IMR-90 (cell line): ENCODE data around the gene FBRSL1. TPM values are rescaled to one million over a fixed set of nuclear protein-coding genes. Genes with fewer than 3 reads are reported as not detected.

ENCODE experiments used
- ATAC-seq: fragments of 200-7000 bp; cut with Tn5 transposase; 2 replicates; pipeline ENCODE4 v1.9.1; 2020; ENCODE audit warnings: low read depth, mild to moderate bottlenecking, moderate library complexity
- BruUV-seq: library from RNA; stranded (reverse); fragments of 400-500 nt; replicated peaks from 2 replicates; lab custom pipeline; 2021; lab: Mats Ljungman, UMichigan
- CTCF ChIA-PET: fragments of 300-600 bp; formaldehyde crosslinking; extraction: SDS; loops from one replicate; lab custom pipeline; 2021; ENCODE audit warnings: antibody characterized with exemption; lab: Yijun Ruan, JAX
- POLR2A ChIA-PET: fragments of 300-600 bp; sonication (Branson Sonifier 250); formaldehyde crosslinking; loops from one replicate; lab custom pipeline; 2022; ENCODE audit warnings: antibody characterized with exemption; ENCODE audit not compliant: unreplicated experiment; lab: Charles Lee
- DNase-seq: peaks from one replicate; pipeline ENCODE4 v3.0.0; 2013
- H2AFZ ChIP-seq: replicated peaks from 2 replicates; pipeline ENCODE3; 2013; ENCODE audit warnings: low read length, mild to moderate bottlenecking; ENCODE audit not compliant: poor library complexity
- H2AK5ac ChIP-seq: 2 replicates; pipeline ENCODE4 v1.6.1; 2013; ENCODE audit warnings: low read depth, low read length, inconsistent platforms
- H2AK9ac ChIP-seq: replicated peaks from 2 replicates; pipeline ENCODE3; 2013; ENCODE audit warnings: mild to moderate bottlenecking, low read depth, low read length, moderate library complexity; ENCODE audit not compliant: poor library complexity
- H2BK120ac ChIP-seq: 2 replicates; pipeline ENCODE4 v1.6.1; 2013; ENCODE audit warnings: low read depth, low read length, inconsistent platforms
- H2BK15ac ChIP-seq: 3 replicates; pipeline ENCODE4 v1.6.1; 2013; ENCODE audit warnings: low read depth, low read length, inconsistent platforms
- H2BK20ac ChIP-seq: 2 replicates; pipeline ENCODE4 v1.6.1; 2013; ENCODE audit warnings: low read depth, mild to moderate bottlenecking, inconsistent platforms, low read length, moderate library complexity
- H2BK5ac ChIP-seq: 2 replicates; pipeline ENCODE4 v1.6.1; 2013; ENCODE audit warnings: mild to moderate bottlenecking, low read depth, low read length, inconsistent platforms; ENCODE audit not compliant: poor library complexity, severe bottlenecking
- H3K14ac ChIP-seq: replicated peaks from 2 replicates; pipeline ENCODE4 v1.6.1; 2013; ENCODE audit warnings: low read depth, low read length, inconsistent platforms
- H3K18ac ChIP-seq: 2 replicates; pipeline ENCODE4 v1.6.1; 2013; ENCODE audit warnings: low read depth, low read length, control low read depth
- H3K23ac ChIP-seq: 2 replicates; pipeline ENCODE4 v1.6.1; 2013; ENCODE audit warnings: low read depth, low read length, inconsistent platforms
- H3K27ac ChIP-seq: 2 replicates; pipeline ENCODE4 v1.5.1; 2013; ENCODE audit warnings: mild to moderate bottlenecking, control low read depth, low read length; ENCODE audit not compliant: insufficient read depth
- H3K27me3 ChIP-seq: 2 replicates; pipeline ENCODE4 v1.6.1; 2013; ENCODE audit warnings: low read length; ENCODE audit not compliant: control insufficient read depth, insufficient read depth
- H3K36me3 ChIP-seq: 2 replicates; pipeline ENCODE4 v1.6.1; 2013; ENCODE audit warnings: low read length, mixed read lengths; ENCODE audit not compliant: control insufficient read depth, insufficient read depth
- H3K4ac ChIP-seq: 2 replicates; pipeline ENCODE4 v1.6.1; 2013; ENCODE audit warnings: low read depth, low read length, inconsistent platforms
- H3K4me1 ChIP-seq: 2 replicates; pipeline ENCODE4 v1.6.1; 2013; ENCODE audit warnings: low read length, mixed read lengths; ENCODE audit not compliant: control insufficient read depth, insufficient read depth
- H3K4me2 ChIP-seq: 2 replicates; pipeline ENCODE4 v1.6.1; 2013; ENCODE audit warnings: low read depth, mild to moderate bottlenecking, control low read depth, low read length, moderate library complexity
- H3K4me3 ChIP-seq: 2 replicates; pipeline ENCODE4 v1.5.1; 2013; ENCODE audit warnings: low read depth, mild to moderate bottlenecking, control low read depth, low read length, moderate library complexity; ENCODE audit not compliant: insufficient read depth
- H3K56ac ChIP-seq: 2 replicates; pipeline ENCODE4 v1.6.1; 2013; ENCODE audit warnings: low read length, inconsistent platforms; ENCODE audit not compliant: insufficient read depth; ENCODE audit errors: extremely low read depth
- H3K79me1 ChIP-seq, 2 experiments: 2 replicates each; pipeline ENCODE4 v1.6.1; 2013; ENCODE audit warnings: low read length in 2 of 2, inconsistent platforms in 1 of 2, low read depth in 1 of 2
- H3K9ac ChIP-seq: 2 replicates; pipeline ENCODE4 v1.6.1; 2013; ENCODE audit warnings: low read depth, low read length, control low read depth
- H3K9me1 ChIP-seq: 2 replicates; pipeline ENCODE4 v1.6.1; 2013; ENCODE audit warnings: low read length, inconsistent platforms; ENCODE audit not compliant: insufficient read depth
- H3K9me3 ChIP-seq: 2 replicates; pipeline ENCODE4 v1.6.1; 2013; ENCODE audit warnings: low read length; ENCODE audit not compliant: control insufficient read depth, insufficient read depth
- H4K20me1 ChIP-seq: 2 replicates; pipeline ENCODE4 v1.6.1; 2013; ENCODE audit warnings: low read length, inconsistent platforms; ENCODE audit not compliant: insufficient read depth
- H4K5ac ChIP-seq: 2 replicates; pipeline ENCODE4 v1.6.1; 2013; ENCODE audit warnings: mild to moderate bottlenecking, low read depth, low read length, control low read depth
- H4K8ac ChIP-seq, 2 experiments: 2 replicates each; pipeline ENCODE4 v1.6.1; 2013; ENCODE audit warnings: low read depth in 2 of 2, low read length in 2 of 2, control low read depth in 1 of 2, inconsistent platforms in 1 of 2
- H4K91ac ChIP-seq: 2 replicates; pipeline ENCODE4 v1.6.1; 2013; ENCODE audit warnings: low read depth, low read length, inconsistent platforms; ENCODE audit not compliant: insufficient read depth
- BHLHE40 ChIP-seq: fragments of 150-350 bp; IDR thresholded peaks from 2 replicates; pipeline ENCODE4 v1.6.1; 2016; ENCODE audit warnings: mild to moderate bottlenecking, low read depth, low read length
- CEBPB ChIP-seq: IDR thresholded peaks from 2 replicates; pipeline ENCODE4 v1.6.1; 2012; ENCODE audit warnings: low read depth, low read length, improper control_type of control experiment
- ELK1 ChIP-seq: fragments of 150-350 bp; IDR thresholded peaks from 2 replicates; pipeline ENCODE4 v1.6.1; 2016; ENCODE audit warnings: low read depth, mild to moderate bottlenecking, low read length, moderate library complexity, borderline replicate concordance
- FOS ChIP-seq: fragments of 150-350 bp; IDR thresholded peaks from 2 replicates; pipeline ENCODE4 v1.6.1; 2016; ENCODE audit warnings: low read depth, low read length
- MAFK ChIP-seq: IDR thresholded peaks from 2 replicates; pipeline ENCODE4 v1.6.1; 2012; ENCODE audit warnings: low read depth, low read length, improper control_type of control experiment
- MAZ ChIP-seq: IDR thresholded peaks from 2 replicates; pipeline ENCODE4 v1.6.1; 2012; ENCODE audit warnings: low read depth, mild to moderate bottlenecking, low read length, improper control_type of control experiment, moderate library complexity, borderline replicate concordance
- MXI1 ChIP-seq: IDR thresholded peaks from 2 replicates; pipeline ENCODE4 v1.6.1; 2012; ENCODE audit warnings: low read depth, mild to moderate bottlenecking, low read length, moderate library complexity, borderline replicate concordance
- NFE2L2 ChIP-seq: fragments of 150-350 bp; IDR thresholded peaks from 2 replicates; pipeline ENCODE4 v1.6.1; 2016; ENCODE audit warnings: low read depth, mild to moderate bottlenecking, low read length
- POLR2A ChIP-seq: IDR thresholded peaks from 2 replicates; pipeline ENCODE4 v1.6.1; 2012; ENCODE audit warnings: mild to moderate bottlenecking, low read depth, low read length
- RAD21 ChIP-seq: IDR thresholded peaks from 2 replicates; pipeline ENCODE4 v1.6.1; 2012; ENCODE audit warnings: low read length, improper control_type of control experiment
- RFX5 ChIP-seq: IDR thresholded peaks from 2 replicates; pipeline ENCODE4 v1.8.0; 2012; ENCODE audit warnings: low read depth, mild to moderate bottlenecking, low read length, moderate library complexity
- SMC3 ChIP-seq: fragments of 150-350 bp; IDR thresholded peaks from 2 replicates; pipeline ENCODE4 v1.6.1; 2016; ENCODE audit warnings: low read depth, mild to moderate bottlenecking, antibody characterized with exemption, low read length, moderate library complexity
- USF2 ChIP-seq: fragments of 150-350 bp; IDR thresholded peaks from 2 replicates; pipeline ENCODE4 v1.6.1; 2017; ENCODE audit warnings: mild to moderate bottlenecking, antibody characterized with exemption, low read length, low read depth
- WGBS, 2 experiments: methylation state at CpG; one replicate each; pipeline versions ENCODE4 v1.1.5 to v1.1.7; 2013; ENCODE audit warnings: missing lambda C conversion rate in 2 of 2; ENCODE audit not compliant: insufficient read length in 1 of 2; ENCODE audit errors: extremely low coverage in 2 of 2; 5-methylcytosine and 5-hydroxymethylcytosine counted together
- dilution Hi-C: fragments of 300-500 bp; cut with HindIII; formaldehyde crosslinking; loops from one replicate; pipeline ENCODE4 v1.14.3; 2018; ENCODE audit warnings: low sequenced_read_pairs; ENCODE audit not compliant: unreplicated experiment
- in situ Hi-C: fragments of 300-500 bp; cut with MboI; formaldehyde crosslinking; loops from 3 replicates; pipeline ENCODE4 v1.14.3; 2019; ENCODE audit warnings: low sequenced_read_pairs, inconsistent platforms, mixed read lengths
- intact Hi-C: fragments of 100-400 bp; cut with micrococcal nuclease; formaldehyde crosslinking; loops from 2 replicates; pipeline ENCODE4 v1.10.0; 2022
- polyA plus RNA-seq, 3 experiments: library from polyadenylated mRNA; depleted of rRNA; stranded (reverse); fragments of >200 nt; gene quantifications; 2 replicates each; pipeline ENCODE4 v1.2.3, GENCODE V29; 2012; ENCODE audit warnings: low replicate concordance in 1 of 3
- total RNA-seq: library from RNA; depleted of rRNA; stranded (reverse); fragments of >200 nt; gene quantifications from 2 replicates; pipeline ENCODE4 v1.2.3, GENCODE V29; 2012

The FBRSL1 gene
- total and polyA plus RNA-seq, 2 of the 4 experiments (the other 2 are of a cell fraction): 0.36 to 10.8 TPM

GRCh38 chr12:132488127-132489077 is 1.5 kb upstream of the FBRSL1 start (continued):
- TF ChIP-seq SMC3: no peak

- no peak for ATAC-seq
Measured at GRCh38 chr12:132489078-132489601, 811 bp upstream of the FBRSL1 start.

More at GRCh38 chr12:132489078-132489601, 811 bp upstream of the FBRSL1 start:
- H3K27ac ChIP-seq: no peak overlapping the region
- intact Hi-C loops: no loop called here
- ChIA-PET POLR2A (no interaction called here), CTCF (no interaction called here)
- H2BK120ac ChIP-seq: no peak overlapping the region
- H3K27me3 ChIP-seq: peaks cover 3% of the 10 kb centered on the region
- H3K23ac ChIP-seq: no peak overlapping the region
- H3K79me1 ChIP-seq: peaks cover 5 to 31% of the 10 kb centered on the region in 2 experiments; a peak in 3 of 4 replicates
- peak overlapping the region; percentile 17 for H3K4me2 ChIP-seq
- H2AFZ ChIP-seq: peak overlapping the region; percentile 92
- H4K91ac ChIP-seq: no peak overlapping the region
- in situ Hi-C loops: no loop called here
- BruUV-seq: no TSS peak
- H3K4me1 ChIP-seq: peaks cover 13% of the 10 kb centered on the region; the same call in 1 of the 2 replicates
- peaks cover 34% of the 10 kb centered on the region for H4K20me1 ChIP-seq
- dilution Hi-C loops: no loop called here
- no peak overlapping the region for H3K9ac ChIP-seq
- DNase-seq: no peak
- no peak overlapping the region for H2AK5ac ChIP-seq
- no peak overlapping the region for H3K14ac ChIP-seq
- peak overlapping the region; percentile 65 for H2AK9ac ChIP-seq
- 0% methylated on average over 2 of the region's 46 CpGs; no CpG with 5 or more reads in 1 of the 2 experiments for WGBS, 2 experiments
- H4K5ac ChIP-seq: no peak overlapping the region
- H3K36me3 ChIP-seq: no peaks in the 10 kb centered on the region
- no peaks in the 10 kb centered on the region for H3K9me1 ChIP-seq
- H3K56ac ChIP-seq: no peak overlapping the region
- no peak overlapping the region for H2BK20ac ChIP-seq
- H3K9me3 ChIP-seq: no peaks in the 10 kb centered on the region
- H3K18ac ChIP-seq: no peak overlapping the region
- H3K4ac ChIP-seq: no peak overlapping the region
- no peak overlapping the region for H2BK5ac ChIP-seq
- TF ChIP-seq RFX5 (no peak), RAD21 (no peak), MAZ (no peak), POLR2A (no peak), MXI1 (no peak), NFE2L2 (no peak), MAFK (no peak), CEBPB (no peak), SMC3 (no peak), USF2 (no peak), ELK1 (no peak), FOS (no peak), BHLHE40 (no peak)
- peak overlapping the region; percentile 50 for H3K4me3 ChIP-seq
- no peak overlapping the region for H4K8ac ChIP-seq
- H2BK15ac ChIP-seq: no peak overlapping the region
